BJ (cell line): Measurements from ENCODE around the gene OST4. TPM values are rescaled to one million over a fixed set of nuclear protein-coding genes. Genes with fewer than 3 reads are reported as not detected.

Source experiments
- CTCF ChIA-PET: fragments of 350-600 bp; formaldehyde crosslinking; extraction: SDS; loops from one replicate; lab custom pipeline; 2021; ENCODE audit warnings: antibody characterized with exemption, inconsistent platforms; lab: Yijun Ruan, JAX
- POLR2A ChIA-PET: fragments of 300-600 bp; sonication (Branson Sonifier 250); formaldehyde crosslinking; extraction: SDS; loops from one replicate; lab custom pipeline; 2021; ENCODE audit warnings: antibody characterized with exemption; lab: Charles Lee
- DNase-seq: peaks from one replicate; pipeline ENCODE4 v3.0.0-alpha.2; 2011; ENCODE audit warnings: low read depth
- H3K27me3 ChIP-seq: 2 replicates; pipeline ENCODE4 v1.6.0; 2011; ENCODE audit warnings: low read length; ENCODE audit not compliant: control insufficient read depth, insufficient read depth
- H3K36me3 ChIP-seq: 2 replicates; pipeline ENCODE4 v1.5.1; 2011; ENCODE audit warnings: low read length; ENCODE audit not compliant: control insufficient read depth, insufficient read depth
- H3K4me3 ChIP-seq: 2 replicates; pipeline ENCODE4 v1.5.1; 2011; ENCODE audit warnings: low read depth, mild to moderate bottlenecking, control low read depth, low read length
- CTCF ChIP-seq: IDR thresholded peaks from 2 replicates; pipeline ENCODE4 v1.5.1; 2011; ENCODE audit warnings: low read depth, mild to moderate bottlenecking, control low read depth, inconsistent platforms, low read length, moderate library complexity; ENCODE audit not compliant: insufficient read depth
- polyA plus RNA-seq: library from polyadenylated mRNA; depleted of rRNA; stranded (reverse); fragments of >200 nt; gene quantifications from 2 replicates; pipeline ENCODE4 v1.2.3, GENCODE V29; 2011

The OST4 gene
- polyA plus RNA-seq, 1 experiment, result 887 TPM

DNA sequence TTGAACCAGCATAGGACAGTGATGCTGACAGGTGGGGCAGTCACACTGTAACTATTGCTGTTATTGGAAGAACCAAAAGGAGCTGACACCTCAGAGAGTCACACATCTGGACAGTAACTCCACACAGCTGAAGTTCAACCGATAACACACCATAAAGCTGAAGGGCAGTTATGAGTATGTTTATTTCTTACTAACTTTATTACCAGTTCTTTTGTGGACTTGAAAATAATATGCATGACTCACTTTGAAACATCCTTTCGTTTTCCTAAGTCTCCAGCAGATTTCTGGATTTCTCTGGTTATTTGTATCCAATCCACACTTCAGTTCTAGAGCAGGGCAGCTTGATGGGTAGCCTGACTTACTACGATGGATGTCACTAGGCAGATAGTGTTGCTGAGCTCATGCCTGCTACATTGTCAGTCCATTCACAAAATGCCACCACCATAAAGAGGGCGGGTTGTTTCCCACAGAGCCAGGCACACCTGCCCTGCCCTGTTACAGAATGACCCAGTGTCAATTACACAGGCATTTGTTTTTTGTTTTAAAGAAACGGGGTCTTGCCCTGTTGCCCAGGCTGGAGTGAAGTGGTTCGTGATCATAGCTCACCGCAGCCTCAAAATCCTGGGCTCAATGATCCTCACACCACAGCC lies 28.3 kb downstream of the OST4 start:
- no peak overlapping the region for H3K4me3 ChIP-seq
- POLR2A ChIA-PET, result interaction anchor here (0.6 kb wide), 1 partner anchor 358 kb away, joined by 3 read pairs; no protein-coding TSS in a partner anchor
- no peak for DNase-seq
- TF ChIP-seq CTCF, result no peak
- CTCF ChIA-PET, result interaction anchor here (0.9 to 2.8 kb wide), 4 partner anchors 8 to 40 kb away, joined by 3 to 11 read pairs (median 7); partner anchors contain the start of gene AGBL5
- H3K36me3 ChIP-seq, result peaks cover 31% of the 10 kb centered on the region
- no peaks in the 10 kb centered on the region for H3K27me3 ChIP-seq

GRCh38 chr2:27042159-27042661 lies 29.2 kb downstream of the OST4 start:
- POLR2A ChIA-PET, result interaction anchor here (0.6 kb wide), 1 partner anchor 359 kb away, joined by 3 read pairs; no protein-coding TSS in a partner anchor
- Histone ChIP-seq H3K4me3 (no peak overlapping the region), H3K36me3 (peaks cover 39% of the 10 kb centered on the region), H3K27me3 (no peaks in the 10 kb centered on the region)
- no peak for DNase-seq
- CTCF ChIA-PET, result interaction anchor here (0.9 to 2.8 kb wide), 4 partner anchors 9 to 41 kb away, joined by 3 to 11 read pairs (median 7); partner anchors contain the start of gene AGBL5
- TF ChIP-seq CTCF, result no peak

DNA sequence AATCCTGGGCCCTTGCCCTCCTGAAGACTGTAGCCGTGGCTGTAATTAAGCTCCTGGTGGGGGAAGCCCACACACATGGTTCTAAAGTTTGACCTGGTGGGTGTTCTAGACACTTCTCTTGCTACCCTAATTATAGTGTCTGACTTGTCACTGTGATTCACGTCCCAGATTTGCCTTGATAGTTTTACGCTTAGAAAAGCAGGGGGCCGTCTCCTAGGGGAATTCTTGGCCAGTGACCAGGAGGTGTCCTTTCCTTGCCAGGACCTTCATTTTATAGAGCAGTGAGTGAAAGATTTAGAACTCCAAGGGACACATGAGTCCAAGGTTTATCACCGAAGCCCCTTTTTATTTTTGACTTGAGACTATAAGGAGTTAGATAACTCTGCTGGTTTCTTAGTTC lies 29.7 kb downstream of the OST4 start:
- peaks cover 43% of the 10 kb centered on the region for H3K36me3 ChIP-seq
- TF ChIP-seq CTCF, result no peak
- ChIA-PET POLR2A (no interaction called here), CTCF (interaction anchor here (0.6 to 2.8 kb wide), 3 partner anchors 9 to 80 kb away, joined by 3 to 7 read pairs (median 7); partner anchors contain the start of gene AGBL5)
- no peak for DNase-seq
- H3K4me3 ChIP-seq, result no peak overlapping the region
- H3K27me3 ChIP-seq, result no peaks in the 10 kb centered on the region

DNA sequence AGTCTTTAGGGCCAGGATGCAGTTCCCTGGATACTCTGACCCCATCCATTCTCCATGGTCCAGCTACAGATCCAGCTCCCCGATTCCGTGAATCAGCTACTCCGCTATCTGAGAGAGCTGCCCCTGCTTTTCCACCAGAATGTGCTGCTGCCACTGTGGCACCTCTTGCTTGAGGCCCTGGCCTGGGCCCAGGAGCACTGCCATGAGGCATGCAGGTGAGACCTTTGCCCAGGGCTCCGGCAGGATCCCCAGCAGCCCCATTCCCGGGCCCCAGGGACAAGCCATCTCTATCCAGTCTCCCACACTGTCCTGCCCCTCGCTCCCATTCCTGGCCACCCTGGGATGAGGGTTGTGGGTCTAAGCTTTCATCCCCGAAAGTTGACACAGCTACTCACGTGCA lies 31.2 kb downstream of the OST4 start:
- H3K36me3 ChIP-seq, result peaks cover 56% of the 10 kb centered on the region
- H3K27me3 ChIP-seq, result no peaks in the 10 kb centered on the region
- no peak for TF ChIP-seq CTCF
- no peak overlapping the region for H3K4me3 ChIP-seq
- DNase-seq, result no peak
- CTCF ChIA-PET, result interaction anchor here (0.6 to 2.8 kb wide), 6 partner anchors 10 to 326 kb away, joined by 3 to 9 read pairs (median 3); partner anchors contain the start of genes EMILIN1 and KHK
- POLR2A ChIA-PET, result no interaction called here

- no peak for TF ChIP-seq CTCF
- DNase-seq, result no peak
- Histone ChIP-seq H3K36me3 (peaks cover 60% of the 10 kb centered on the region), H3K27me3 (no peaks in the 10 kb centered on the region), H3K4me3 (no peak overlapping the region)
- ChIA-PET POLR2A (no interaction called here), CTCF (interaction anchor here (0.6 to 1.5 kb wide), 5 partner anchors 10 to 326 kb away, joined by 3 to 9 read pairs (median 3); partner anchors contain the start of genes AGBL5, EMILIN1 and KHK)
Observed at GRCh38 chr2:27039871-27040270, 31.6 kb downstream of the OST4 start.
